DND-41 (cell line): ENCODE data around the gene NEAT1.
"Not testable (repeated sequence)": the region's sequence is repeated elsewhere in the genome, so short reads cannot be mapped to it uniquely, and the experiment has no call there.

Experiments used
- ATAC-seq: fragments of 200-7000 bp; cut with Tn5 transposase; 3 replicates; pipeline ENCODE4 v1.9.1; 2021; ENCODE audit warnings: low read depth; ENCODE audit not compliant: insufficient read depth
- DNase-seq: peaks from one replicate; pipeline ENCODE4 v3.0.0-alpha.2; 2020
- H2AFZ ChIP-seq: 2 replicates; pipeline ENCODE4 v1.6.0; 2012; ENCODE audit warnings: low read depth, low read length
- H3K27ac ChIP-seq: 2 replicates; pipeline ENCODE4 v1.5.1; 2012; ENCODE audit warnings: low read length, inconsistent platforms
- H3K27me3 ChIP-seq: fragments of 200-600 bp; sonication (generic); 2 replicates; pipeline ENCODE4 v1.6.0; 2012; ENCODE audit warnings: low read length, mild to moderate bottlenecking, inconsistent platforms; ENCODE audit not compliant: insufficient read depth, poor library complexity
- H3K36me3 ChIP-seq: 2 replicates; pipeline ENCODE4 v1.5.1; 2012; ENCODE audit warnings: low read length, inconsistent platforms; ENCODE audit not compliant: insufficient read depth
- H3K4me1 ChIP-seq: 2 replicates; pipeline ENCODE4 v1.5.1; 2012; ENCODE audit warnings: mild to moderate bottlenecking, low read length; ENCODE audit not compliant: insufficient read depth
- H3K4me2 ChIP-seq: 2 replicates; pipeline ENCODE4 v1.6.0; 2012; ENCODE audit warnings: mild to moderate bottlenecking, moderate library complexity, low read length, inconsistent platforms; ENCODE audit not compliant: insufficient read depth
- H3K4me3 ChIP-seq, 2 experiments: fragments of 200-600 bp in 1 of 2; shearing (Covaris generic) in 1 of 2; 2 replicates each; pipeline ENCODE4 v1.5.1; 2012 to 2016; ENCODE audit warnings: inconsistent platforms in 2 of 2, low read length in 2 of 2, mild to moderate bottlenecking in 2 of 2, low read depth in 1 of 2, moderate library complexity in 1 of 2
- H3K79me2 ChIP-seq: 2 replicates; pipeline ENCODE4 v1.6.0; 2012; ENCODE audit warnings: low read length, inconsistent platforms; ENCODE audit not compliant: insufficient read depth
- H3K9ac ChIP-seq: 2 replicates; pipeline ENCODE4 v1.6.0; 2012; ENCODE audit warnings: low read depth, mild to moderate bottlenecking, inconsistent platforms, low read length, moderate library complexity
- H3K9me3 ChIP-seq: 2 replicates; pipeline ENCODE4 v1.5.1; 2012; ENCODE audit warnings: low read length, moderate library complexity, mild to moderate bottlenecking, inconsistent platforms; ENCODE audit not compliant: insufficient read depth, severe bottlenecking
- H4K20me1 ChIP-seq: 2 replicates; pipeline ENCODE4 v1.6.0; 2012; ENCODE audit warnings: low read length; ENCODE audit not compliant: insufficient read depth
- EZH2 ChIP-seq: IDR thresholded peaks from 3 replicates; pipeline ENCODE4 v1.6.1; 2012; ENCODE audit warnings: borderline replicate concordance, low read depth, mild to moderate bottlenecking, moderate library complexity, low read length, inconsistent platforms; ENCODE audit not compliant: severe bottlenecking
- TF ChIP-seq, protein P1 (sequence below): IDR thresholded peaks from 2 replicates; pipeline ENCODE4 v1.5.1; 2012; ENCODE audit warnings: borderline replicate concordance, low read length, moderate library complexity, mild to moderate bottlenecking; ENCODE audit not compliant: poor library complexity, severe bottlenecking; ENCODE audit errors: extremely low read depth

The NEAT1 gene

DNA sequence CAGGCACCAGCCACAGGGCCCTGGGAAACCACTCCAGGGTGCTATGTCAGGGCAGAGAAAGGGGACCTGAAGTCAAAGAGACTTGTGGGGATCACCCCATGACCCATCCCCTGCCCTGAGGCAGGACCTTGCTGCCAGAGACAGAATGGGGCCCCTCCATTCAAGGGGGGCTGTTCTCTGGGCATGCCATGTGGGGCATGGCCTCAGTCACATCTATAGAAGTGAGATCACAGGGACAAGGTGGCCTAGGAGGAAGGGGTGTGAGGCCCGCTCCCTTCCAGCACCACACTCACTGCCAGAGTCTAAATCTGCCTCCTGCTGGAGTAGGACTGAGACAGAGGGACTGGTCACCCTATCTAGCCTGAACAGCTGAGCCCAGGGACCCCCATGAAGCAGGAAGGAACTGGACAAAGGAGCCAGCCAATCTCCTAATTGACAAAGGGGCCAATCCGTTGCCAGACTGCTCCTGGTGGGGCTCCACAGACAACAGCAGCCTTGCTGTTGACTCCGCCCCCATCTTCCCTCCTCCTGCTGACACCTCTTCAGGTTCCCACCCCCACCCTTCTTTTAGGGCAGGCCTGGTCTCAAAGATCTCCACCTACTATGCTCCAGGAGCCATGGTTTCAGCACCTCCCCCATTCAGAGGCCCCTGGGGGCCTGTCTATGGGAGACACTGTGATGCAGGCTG is 26.0 kb downstream of the NEAT1 start:
- Histone ChIP-seq H3K27ac (no peak overlapping the region), H3K4me1 (no peaks in the 10 kb centered on the region), H3K4me2 (no peak overlapping the region), H3K4me3 (no peak overlapping the region), H3K9me3 (no peaks in the 10 kb centered on the region), H3K36me3 (no peaks in the 10 kb centered on the region), H3K27me3 (no peaks in the 10 kb centered on the region), H3K9ac (no peak overlapping the region), H4K20me1 (peaks cover 10% of the 10 kb centered on the region), H3K79me2 (no peaks in the 10 kb centered on the region), H2AFZ (no peak overlapping the region)
- no peak for DNase-seq
- TF ChIP-seq, protein P1, sequence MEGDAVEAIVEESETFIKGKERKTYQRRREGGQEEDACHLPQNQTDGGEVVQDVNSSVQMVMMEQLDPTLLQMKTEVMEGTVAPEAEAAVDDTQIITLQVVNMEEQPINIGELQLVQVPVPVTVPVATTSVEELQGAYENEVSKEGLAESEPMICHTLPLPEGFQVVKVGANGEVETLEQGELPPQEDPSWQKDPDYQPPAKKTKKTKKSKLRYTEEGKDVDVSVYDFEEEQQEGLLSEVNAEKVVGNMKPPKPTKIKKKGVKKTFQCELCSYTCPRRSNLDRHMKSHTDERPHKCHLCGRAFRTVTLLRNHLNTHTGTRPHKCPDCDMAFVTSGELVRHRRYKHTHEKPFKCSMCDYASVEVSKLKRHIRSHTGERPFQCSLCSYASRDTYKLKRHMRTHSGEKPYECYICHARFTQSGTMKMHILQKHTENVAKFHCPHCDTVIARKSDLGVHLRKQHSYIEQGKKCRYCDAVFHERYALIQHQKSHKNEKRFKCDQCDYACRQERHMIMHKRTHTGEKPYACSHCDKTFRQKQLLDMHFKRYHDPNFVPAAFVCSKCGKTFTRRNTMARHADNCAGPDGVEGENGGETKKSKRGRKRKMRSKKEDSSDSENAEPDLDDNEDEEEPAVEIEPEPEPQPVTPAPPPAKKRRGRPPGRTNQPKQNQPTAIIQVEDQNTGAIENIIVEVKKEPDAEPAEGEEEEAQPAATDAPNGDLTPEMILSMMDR: no peak
- no peak for TF ChIP-seq EZH2
- ATAC-seq: no peak

DNA sequence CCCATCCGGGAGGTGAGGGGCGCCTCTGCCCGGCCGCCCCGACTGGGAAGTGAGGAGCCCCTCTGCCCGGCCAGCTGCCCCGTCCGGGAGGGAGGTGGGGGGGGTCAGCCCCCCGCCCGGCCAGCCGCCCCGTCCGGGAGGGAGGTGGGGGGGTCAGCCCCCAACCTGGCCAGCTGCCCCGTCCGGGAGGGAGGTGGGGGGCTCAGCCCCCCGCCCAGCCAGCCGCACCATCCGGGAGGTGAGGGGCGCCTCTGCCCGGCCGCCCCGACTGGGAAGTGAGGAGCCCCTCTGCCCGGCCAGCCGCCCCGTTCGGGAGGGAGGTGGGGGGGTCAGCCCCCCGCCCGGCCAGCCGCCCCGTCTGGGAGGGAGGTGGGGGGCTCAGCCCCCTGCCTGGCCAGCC is 28.7 kb downstream of the NEAT1 start:
- not testable (repeated sequence) for H3K27me3 ChIP-seq, H3K36me3 ChIP-seq, H2AFZ ChIP-seq, ATAC-seq, DNase-seq, H3K4me3 ChIP-seq, H3K27ac ChIP-seq, H3K79me2 ChIP-seq, H4K20me1 ChIP-seq, H3K9ac ChIP-seq, H3K4me2 ChIP-seq, H3K9me3 ChIP-seq
- H3K4me1 ChIP-seq: peaks cover 16% of the 10 kb centered on the region

DNA sequence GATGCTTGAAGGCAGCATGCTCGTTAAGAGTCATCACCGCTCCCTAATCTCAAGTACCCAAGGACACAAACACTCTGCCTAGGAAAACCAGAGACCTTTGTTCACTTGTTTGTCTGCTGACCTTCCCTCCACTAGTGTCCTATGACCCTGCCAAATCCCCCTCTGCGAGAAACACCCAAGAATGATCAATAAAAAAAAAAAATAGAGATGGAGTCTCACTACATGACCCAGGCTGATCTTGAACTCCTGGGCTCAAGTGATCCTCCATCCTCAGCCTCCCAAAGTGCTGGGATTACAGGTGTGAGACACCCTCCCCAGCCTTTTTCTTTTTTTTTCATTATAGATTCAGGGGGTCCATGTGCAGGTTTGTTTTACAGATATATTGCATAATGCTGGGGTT is 29.7 kb downstream of the NEAT1 start:
- not testable (repeated sequence) for H3K27ac ChIP-seq, H3K79me2 ChIP-seq, ATAC-seq, H2AFZ ChIP-seq, H3K36me3 ChIP-seq, H3K9ac ChIP-seq, DNase-seq, H4K20me1 ChIP-seq, H3K27me3 ChIP-seq, H3K4me2 ChIP-seq, H3K4me3 ChIP-seq, H3K9me3 ChIP-seq
- H3K4me1 ChIP-seq: peaks cover 16% of the 10 kb centered on the region

DNA sequence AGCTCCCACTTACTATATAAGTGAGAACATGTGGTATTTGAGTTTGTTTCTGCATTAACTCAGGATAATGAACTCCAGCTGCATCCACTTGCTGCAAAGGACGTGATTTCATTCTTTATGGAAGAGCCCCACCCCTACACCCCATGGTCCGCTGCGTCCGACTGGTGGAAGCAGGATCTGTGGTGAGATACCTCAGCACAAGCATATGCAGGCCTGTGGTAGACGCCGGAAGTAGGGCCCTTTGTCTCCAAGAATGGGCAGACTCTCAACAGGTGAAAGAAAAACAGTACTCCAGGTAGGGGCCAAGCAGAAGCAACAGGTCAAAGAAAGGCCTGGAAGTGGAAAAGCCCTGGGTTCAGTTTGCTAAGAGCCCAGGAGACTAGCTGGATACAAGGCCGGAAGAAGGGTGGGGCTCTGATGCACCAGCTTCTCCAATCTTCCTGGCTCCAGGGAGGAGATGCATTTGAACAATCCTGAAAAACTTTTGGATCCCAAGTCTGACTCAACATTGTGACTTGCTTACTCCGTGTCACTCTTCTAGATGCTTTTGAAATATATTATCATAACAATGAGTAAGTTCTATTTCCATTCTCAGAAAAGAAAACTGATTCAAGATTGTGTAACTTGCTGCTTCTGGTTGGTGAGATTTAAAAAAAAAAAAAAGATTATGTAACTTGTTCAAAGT is 30.4 kb downstream of the NEAT1 start:
- Histone ChIP-seq H3K9ac (no peak overlapping the region), H4K20me1 (no peaks in the 10 kb centered on the region), H3K4me2 (no peak overlapping the region), H3K4me1 (peaks cover 16% of the 10 kb centered on the region), H3K4me3 (no peak overlapping the region), H3K36me3 (no peaks in the 10 kb centered on the region), H2AFZ (no peak overlapping the region), H3K27ac (no peak overlapping the region), H3K79me2 (peaks cover 5% of the 10 kb centered on the region), H3K27me3 (no peaks in the 10 kb centered on the region), H3K9me3 (no peaks in the 10 kb centered on the region)
- TF ChIP-seq EZH2: no peak
- TF ChIP-seq, protein P1: no peak
- DNase-seq (no peak), ATAC-seq (no peak)
